22Rv1 (cell line): ENCODE results near the gene OR10A6.

Experiments used
- CTCF ChIP-seq: fragments of 450-650 bp; IDR thresholded peaks from 2 replicates; pipeline ENCODE4 v1.5.1; 2017; ENCODE audit warnings: mild to moderate bottlenecking
- ZFX ChIP-seq: fragments of 450-650 bp; IDR thresholded peaks from 2 replicates; pipeline ENCODE4 v1.6.1; 2017; ENCODE audit warnings: antibody characterized with exemption, borderline replicate concordance

- no peak for TF ChIP-seq CTCF
- TF ChIP-seq ZFX = no peak
Observed at GRCh38 chr11:7927635-7928034, 3.4 kb downstream of the OR10A6 start.
